ENCODE data around the gene LMF2. TPM values are rescaled to one million over a fixed set of nuclear protein-coding genes. Genes with fewer than 3 reads are reported as not detected.

Gene LMF2
- polyA plus RNA-seq, 1 of the 3 experiments (the other 2 are of a cell fraction), result 34.3 TPM

- TF ChIP-seq RCOR1 (IDR thresholded peaks at IDR 0.05; ENCODE audit: low read length) (no peak), GATA2 (CRISPR knock-in tag; IDR thresholded peaks at IDR 0.05) (no peak), NRF1 (IDR thresholded peaks at IDR 0.05; ENCODE audit: low read depth, low read length) (no peak), CHD2 (IDR thresholded peaks at IDR 0.05; ENCODE audit: low read length, partially characterized antibody) (no peak), MEF2A (IDR thresholded peaks at IDR 0.05; ENCODE audit: borderline replicate concordance, low read depth) (no peak), TEAD4 (IDR thresholded peaks at IDR 0.05; ENCODE audit: borderline replicate concordance, insufficient read depth) (no peak), EP300 (IDR thresholded peaks at IDR 0.05; ENCODE audit: borderline replicate concordance in 1 of 2, low read depth in 1 of 2, low read length in 1 of 2) (no peak), YY1 (IDR thresholded peaks at IDR 0.05; ENCODE audit: low read depth) (no peak), NFIC (IDR thresholded peaks at IDR 0.05; ENCODE audit: borderline replicate concordance) (no peak)
- H3K9me2 ChIP-seq, result no peaks in the 10 kb centered on the region
- H3K4me3 ChIP-seq (ENCODE audit: low read depth in 2 of 2, low read length in 1 of 2), result no peak overlapping the region
- WGBS (ENCODE audit: low lambda C conversion rate), result 93% methylated on average over 3 of the region's 10 CpGs
- no peak overlapping the region for H3K9ac ChIP-seq
- ChIA-PET POLR2A (no interaction called here), CTCF (no interaction called here)
- no peak overlapping the region for H3K27ac ChIP-seq (ENCODE audit: low read depth in 2 of 2, low read length in 1 of 2)
- H3F3A ChIP-seq (replicated peaks; ENCODE audit: insufficient read depth), result no peaks in the 10 kb centered on the region
- H3K36me3 ChIP-seq (replicated peaks in 1 of 2; ENCODE audit: control insufficient read depth in 1 of 2, insufficient read depth in 2 of 2, low read length in 1 of 2), result no peaks in the 10 kb centered on the region
- no peak overlapping the region for H3K4me2 ChIP-seq
- H3K27me3 ChIP-seq (ENCODE audit: insufficient read depth), result peaks cover 10% of the 10 kb centered on the region; the same call in 1 of the 2 replicates
- no peaks in the 10 kb centered on the region for H3K79me2 ChIP-seq (ENCODE audit: insufficient read depth)
- H2AFZ ChIP-seq (ENCODE audit: low read depth), result no peak overlapping the region
- no peaks in the 10 kb centered on the region for H3K9me3 ChIP-seq
- H3K4me1 ChIP-seq (ENCODE audit: control insufficient read depth in 1 of 2, insufficient read depth in 2 of 2, low read depth in 1 of 2, low read length in 1 of 2), result peaks cover 0 to 2% of the 10 kb centered on the region in 2 experiments; a peak in 1 of 4 replicates
- DNase-seq, result no peak
- no peaks in the 10 kb centered on the region for H4K20me1 ChIP-seq (ENCODE audit: insufficient read depth)
These were observed 24.4 kb downstream of the LMF2 start for GRCh38 chr22:50483106-50483505.

- DNase-seq, result no peak
- peaks cover 0 to 2% of the 10 kb centered on the region in 2 experiments; a peak in 1 of 4 replicates for H3K4me1 ChIP-seq (ENCODE audit: control insufficient read depth in 1 of 2, insufficient read depth in 2 of 2, low read depth in 1 of 2, low read length in 1 of 2)
- TF ChIP-seq CHD2 (IDR thresholded peaks at IDR 0.05; ENCODE audit: low read length, partially characterized antibody), result no peak
- TF ChIP-seq PBX3 (IDR thresholded peaks at IDR 0.05), result no peak
- TF ChIP-seq SIN3A (IDR thresholded peaks at IDR 0.05; ENCODE audit: borderline replicate concordance, low read depth, low read length), result no peak
- no peak for TF ChIP-seq USF2 (IDR thresholded peaks at IDR 0.05; ENCODE audit: borderline replicate concordance, low read depth, low read length)
- TF ChIP-seq EP300 (IDR thresholded peaks at IDR 0.05; ENCODE audit: borderline replicate concordance in 1 of 2, low read depth in 1 of 2, low read length in 1 of 2), result no peak
- H3K4me2 ChIP-seq, result peak overlapping the region; percentile 55
- peaks cover 10% of the 10 kb centered on the region; the same call in 1 of the 2 replicates for H3K27me3 ChIP-seq (ENCODE audit: insufficient read depth)
- no peaks in the 10 kb centered on the region for H3K9me3 ChIP-seq
- H3K9ac ChIP-seq, result no peak overlapping the region
- 94% methylated on average over 7 of the region's 35 CpGs for WGBS (ENCODE audit: low lambda C conversion rate)
- CTCF ChIA-PET, result interaction anchor here (0.6 kb wide), 1 partner anchor 145 kb away, joined by 3 read pairs; no protein-coding TSS in a partner anchor
- H3K79me2 ChIP-seq (ENCODE audit: insufficient read depth), result no peaks in the 10 kb centered on the region
- H3F3A ChIP-seq (replicated peaks; ENCODE audit: insufficient read depth), result no peaks in the 10 kb centered on the region
- H3K27ac ChIP-seq (ENCODE audit: low read depth in 2 of 2, low read length in 1 of 2), result no peak overlapping the region
- H4K20me1 ChIP-seq (ENCODE audit: insufficient read depth), result no peaks in the 10 kb centered on the region
- H3K4me3 ChIP-seq (ENCODE audit: low read depth in 2 of 2, low read length in 1 of 2), result peak overlapping the region; percentile 44 to 48
- no peaks in the 10 kb centered on the region for H3K9me2 ChIP-seq
- no peak overlapping the region for H2AFZ ChIP-seq (ENCODE audit: low read depth)
- POLR2A ChIA-PET, result no interaction called here
- no peaks in the 10 kb centered on the region for H3K36me3 ChIP-seq (replicated peaks in 1 of 2; ENCODE audit: control insufficient read depth in 1 of 2, insufficient read depth in 2 of 2, low read length in 1 of 2)
These were observed 25.1 kb downstream of the LMF2 start for GRCh38 chr22:50482107-50483074.
